Measurements from ENCODE around the gene IFIT1.
"Not testable (repeated sequence)": the region's sequence is repeated elsewhere in the genome, so short reads cannot be mapped to it uniquely, and the experiment has no call there.

IFIT1 gene

DNA sequence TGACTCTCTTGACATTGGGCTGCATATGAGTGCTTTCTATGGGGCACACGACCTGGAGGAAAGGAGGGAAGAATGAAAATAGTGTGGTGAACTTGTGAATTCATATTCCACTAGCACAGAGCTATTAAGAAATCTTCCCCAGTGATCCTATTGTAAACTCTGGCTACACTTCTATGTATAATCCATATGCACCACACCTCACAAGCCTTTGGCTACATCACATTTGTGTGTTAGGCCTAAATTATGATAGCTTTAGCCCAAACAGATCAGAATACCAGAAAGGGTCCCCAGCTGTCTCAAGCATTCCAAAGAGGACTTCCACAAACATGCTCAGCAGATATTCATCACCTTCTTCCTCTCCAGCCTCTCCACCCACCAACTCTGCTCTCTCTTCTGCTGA lies 24.3 kb upstream of the IFIT1 start:
- DNase-seq = no peak

- DNase-seq = no peak
Observed at GRCh38 chr10:89369156-89370105, 23.0 kb upstream of the IFIT1 start.

DNA sequence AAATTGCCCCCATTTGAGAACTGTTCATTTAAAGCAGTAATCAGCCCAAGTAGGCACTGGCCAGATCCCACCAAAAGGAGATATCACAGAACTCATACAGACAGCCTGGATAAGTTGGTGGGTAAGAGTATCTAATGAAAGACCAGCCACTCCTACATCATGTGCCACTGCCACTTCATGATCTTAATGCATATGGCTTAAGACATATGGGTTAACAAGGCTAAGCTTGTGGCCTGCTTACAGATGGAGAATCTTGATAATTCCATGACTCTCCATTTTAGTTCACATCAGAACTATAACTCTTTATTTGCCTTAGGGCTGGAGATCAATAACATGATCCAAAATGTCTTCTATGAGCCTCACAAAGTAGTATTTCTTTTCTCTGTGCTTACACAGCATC lies 21.3 kb upstream of the IFIT1 start:
- no peak for DNase-seq

GRCh38 chr10:89371987-89372386 lies 20.4 kb upstream of the IFIT1 start:
- DNase-seq = no peak

- DNase-seq = no peak
Observed at GRCh38 chr10:89373916-89374711, 18.3 kb upstream of the IFIT1 start.

DNA sequence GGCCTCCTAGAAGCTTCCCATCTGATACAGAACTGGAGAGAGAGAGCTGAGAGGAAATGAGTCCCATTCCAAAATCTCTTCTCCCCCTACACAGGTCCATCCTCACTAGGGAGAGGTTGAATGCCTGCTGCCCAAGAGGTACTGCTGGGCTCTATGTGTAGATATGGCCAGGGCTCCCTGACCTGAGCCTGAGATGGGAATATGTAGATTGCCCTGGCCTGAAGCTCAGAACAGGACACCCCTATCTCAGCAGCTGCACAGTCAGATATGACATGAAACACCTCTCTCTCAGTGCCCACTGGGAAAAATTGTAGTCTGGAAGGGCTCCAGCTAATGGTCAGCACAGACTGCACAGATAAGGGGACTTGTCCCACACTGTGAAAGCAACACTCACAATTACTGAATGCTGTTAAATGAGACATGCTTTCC lies 17.7 kb upstream of the IFIT1 start:
- DNase-seq = no peak

DNA sequence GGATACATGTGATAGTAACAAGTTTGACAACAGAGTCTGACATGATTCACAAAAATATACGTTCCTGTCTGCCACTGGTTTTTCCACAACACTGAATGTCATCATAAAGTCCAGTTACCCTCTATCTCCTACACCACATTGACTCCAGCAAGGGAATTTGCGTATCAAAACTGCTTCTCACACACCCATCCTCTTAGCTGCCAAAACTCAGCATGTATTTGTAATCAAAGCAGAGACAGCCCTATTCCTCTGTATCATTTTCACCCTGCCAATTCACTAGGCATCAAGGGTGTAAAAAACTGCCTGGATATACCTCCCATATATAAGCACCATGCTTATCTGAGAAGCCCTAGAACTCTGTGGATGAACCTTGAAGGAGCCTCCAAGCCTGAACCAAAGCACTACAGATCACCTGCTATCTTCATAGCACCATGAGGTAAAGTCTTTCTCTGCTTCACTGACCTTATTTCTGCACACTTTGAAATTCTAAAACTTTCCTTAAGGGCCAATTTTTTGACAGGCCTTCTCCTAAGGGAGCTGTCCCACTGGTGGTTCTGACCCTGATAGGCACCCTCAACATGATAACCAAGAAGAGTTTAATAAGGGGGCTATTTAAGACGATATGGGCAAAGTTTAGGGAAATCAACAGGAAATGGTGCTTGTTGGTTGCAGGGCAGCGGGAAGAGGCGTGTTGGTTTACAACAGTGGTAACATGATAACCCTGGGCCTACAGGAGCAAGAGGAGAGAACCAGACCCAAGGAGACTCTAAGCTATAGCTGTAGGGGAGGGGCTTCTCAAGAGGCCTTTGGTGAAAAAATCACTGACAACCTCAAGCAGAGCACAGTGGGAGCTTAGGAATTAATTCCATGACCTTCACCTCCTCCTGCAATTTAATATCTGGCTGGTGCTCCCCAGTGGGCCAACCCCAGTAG lies 14.5 kb upstream of the IFIT1 start, which contains the start of gene IFIT1B:
IFIT1B (plus strand) TSS at position 352 of the 933 bp plus-strand sequence; CDS start at position 432, 80 bp downstream.
- no peak for DNase-seq

DNA sequence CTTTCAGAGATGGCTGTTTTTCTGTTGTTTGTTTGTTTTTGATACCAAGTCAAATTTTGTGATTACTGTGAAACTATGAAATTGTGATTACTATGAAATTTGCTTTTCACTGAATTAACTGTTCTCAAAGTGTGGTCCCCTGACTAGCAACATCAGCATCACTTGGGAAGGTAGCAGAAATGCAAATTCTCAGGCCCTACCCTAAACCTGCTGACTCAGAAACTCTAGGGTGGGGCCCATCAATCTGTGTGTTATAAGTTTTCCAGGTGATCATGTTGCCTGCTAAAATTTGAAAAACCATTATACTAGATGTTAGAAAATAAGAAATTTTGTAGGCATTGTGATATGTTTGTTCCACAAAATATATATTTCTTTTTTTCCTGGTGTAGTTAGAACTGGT lies 13.3 kb upstream of the IFIT1 start:
- no peak for DNase-seq

DNA sequence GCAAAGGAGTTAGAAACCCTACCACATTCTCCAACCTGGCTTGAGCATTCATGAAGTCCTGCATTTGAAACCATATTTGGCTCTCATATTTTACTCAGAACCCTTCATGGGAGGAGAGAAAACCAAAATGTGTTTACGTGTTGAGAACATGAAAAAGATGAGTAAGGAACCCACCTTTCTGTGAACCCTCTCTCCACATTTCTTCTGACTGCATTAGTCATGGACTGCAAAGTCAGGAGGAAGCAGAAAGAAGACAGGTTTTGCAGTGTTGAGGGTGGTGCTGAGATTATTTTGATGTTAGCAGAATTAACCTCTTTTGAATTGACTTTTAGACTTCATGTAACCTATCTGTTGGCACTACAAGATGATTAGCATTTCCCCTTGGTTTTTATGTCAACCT lies 9.7 kb upstream of the IFIT1 start:
- no peak for DNase-seq

- no peak for DNase-seq
Observed at GRCh38 chr10:89384474-89385340, 7.7 kb upstream of the IFIT1 start.

DNA sequence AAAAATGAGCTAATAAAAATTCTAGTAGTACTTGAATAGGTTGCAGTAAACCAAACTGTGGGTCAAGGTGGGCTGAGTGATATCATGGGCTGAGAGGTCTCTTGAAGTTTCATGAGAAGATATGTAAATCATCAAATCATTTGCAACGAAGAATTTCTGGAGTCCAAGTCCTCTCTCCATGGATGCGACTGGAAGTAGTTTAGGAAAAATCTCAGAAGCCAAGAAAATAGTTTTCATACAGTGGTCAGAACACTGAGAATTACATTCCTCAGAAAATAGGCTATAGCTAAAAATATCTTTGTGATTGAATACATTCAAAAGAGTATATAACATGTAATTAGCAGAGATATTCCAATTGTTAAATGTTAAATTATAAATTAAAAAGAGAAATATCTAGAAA lies 3.6 kb upstream of the IFIT1 start:
- no peak for DNase-seq

- DNase-seq = no peak
Observed at GRCh38 chr10:89389254-89389653, 3.2 kb upstream of the IFIT1 start.

DNA sequence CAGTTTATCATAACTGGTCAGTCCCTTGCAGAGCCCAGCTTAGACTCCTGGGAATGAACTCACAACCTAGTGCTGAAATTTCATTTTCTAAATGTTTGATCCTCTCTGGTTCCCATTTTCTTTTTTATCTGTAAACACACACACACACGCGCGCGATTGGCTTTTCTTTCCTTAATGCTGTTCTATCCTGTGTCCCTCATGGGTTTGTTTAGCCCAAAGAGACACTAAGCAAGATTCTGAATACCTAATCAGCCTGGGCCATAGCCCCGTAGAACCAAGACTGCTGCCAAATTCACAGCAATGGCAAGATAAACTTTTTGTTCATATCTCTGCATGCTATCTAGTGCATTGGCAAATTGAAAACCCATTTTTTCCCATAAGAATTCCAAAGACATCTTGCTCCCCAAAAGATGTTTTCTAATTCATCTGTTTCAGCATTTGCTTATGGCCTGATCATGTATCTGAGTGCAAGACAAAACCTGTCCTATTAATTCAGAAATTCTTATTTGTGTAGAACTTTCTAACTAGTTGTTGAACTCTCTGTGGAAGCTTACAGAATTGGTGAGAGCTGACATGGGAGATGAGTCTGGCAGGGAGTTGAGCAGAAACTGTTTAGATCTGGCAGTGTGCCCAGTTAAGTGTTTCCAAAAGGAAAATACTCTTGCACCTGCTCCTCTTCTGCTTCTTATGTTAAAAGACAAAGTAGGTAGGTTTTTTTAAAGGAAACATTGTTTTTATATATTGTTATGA lies 1.8 kb upstream of the IFIT1 start:
- no peak for DNase-seq

DNA sequence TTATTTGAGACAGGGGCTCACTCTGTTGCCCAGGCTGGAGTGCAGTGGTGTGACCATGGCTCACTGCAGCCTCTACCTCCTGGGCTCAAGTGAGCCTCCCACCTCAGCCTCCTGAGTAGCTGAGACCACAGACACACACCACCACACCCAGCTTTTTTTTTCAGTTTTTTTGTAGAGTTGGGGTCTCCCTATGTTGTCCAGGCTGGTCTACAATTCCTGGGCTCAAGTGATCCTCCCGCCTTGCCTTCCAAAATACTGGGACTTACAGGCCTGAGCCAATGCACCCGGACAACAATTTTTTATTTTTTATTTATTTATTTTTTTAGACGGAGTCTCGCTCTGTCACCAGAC lies 1.2 kb upstream of the IFIT1 start:
- not testable (repeated sequence) for DNase-seq

GRCh38 chr10:89392974-89393373 lies 551 bp downstream of the IFIT1 start:
- no peak for DNase-seq

DNA sequence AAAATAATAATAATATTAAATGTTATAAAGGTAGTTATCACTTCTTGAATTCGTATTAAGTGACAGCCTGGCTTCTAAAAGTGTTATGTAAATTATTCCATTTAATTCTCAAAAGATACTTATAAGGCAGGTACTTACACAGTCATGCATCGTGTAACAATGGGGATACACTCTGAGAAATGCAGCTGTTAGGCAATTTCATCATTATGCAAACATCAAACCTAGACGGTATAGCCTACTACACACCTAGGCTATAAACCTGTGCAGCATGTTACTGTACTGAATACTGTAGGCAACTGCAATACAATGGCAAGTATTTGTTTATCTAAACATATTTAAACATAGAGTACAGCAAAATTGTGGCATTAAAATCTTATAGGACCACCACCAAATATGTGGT lies 1.5 kb downstream of the IFIT1 start:
- DNase-seq = no peak

DNA sequence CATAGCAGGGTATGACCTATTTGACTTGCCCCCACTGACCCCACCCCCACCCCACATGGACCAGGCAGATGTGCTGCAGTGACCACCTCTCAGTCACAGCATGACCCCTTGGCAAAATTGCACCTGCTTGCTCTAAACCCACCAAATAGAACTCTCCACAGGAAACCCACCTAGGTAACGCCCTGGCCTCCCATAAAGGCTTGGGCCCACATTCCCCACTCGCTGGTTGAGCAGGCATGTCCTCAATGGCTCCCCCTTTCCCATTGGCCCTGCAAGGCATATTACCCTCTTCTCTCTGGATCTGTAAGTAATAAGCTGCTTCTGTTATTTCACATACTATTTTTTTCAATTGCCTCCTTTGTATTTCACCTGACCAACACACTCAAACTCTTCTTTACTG lies 2.7 kb downstream of the IFIT1 start:
- no peak for DNase-seq

GRCh38 chr10:89398003-89398749 lies 5.8 kb downstream of the IFIT1 start:
- no peak for DNase-seq

- no peak for DNase-seq
Observed at GRCh38 chr10:89399956-89400355, 7.5 kb downstream of the IFIT1 start.

DNA sequence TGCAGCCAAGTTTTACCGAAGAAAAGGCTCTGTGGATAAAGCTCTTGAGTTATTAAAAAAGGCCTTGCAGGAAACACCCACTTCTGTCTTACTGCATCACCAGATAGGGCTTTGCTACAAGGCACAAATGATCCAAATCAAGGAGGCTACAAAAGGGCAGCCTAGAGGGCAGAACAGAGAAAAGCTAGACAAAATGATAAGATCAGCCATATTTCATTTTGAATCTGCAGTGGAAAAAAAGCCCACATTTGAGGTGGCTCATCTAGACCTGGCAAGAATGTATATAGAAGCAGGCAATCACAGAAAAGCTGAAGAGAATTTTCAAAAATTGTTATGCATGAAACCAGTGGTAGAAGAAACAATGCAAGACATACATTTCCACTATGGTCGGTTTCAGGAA lies 10.6 kb downstream of the IFIT1 start:
- DNase-seq = no peak
